Glomerular endothelial cell (primary cell): Measurements from ENCODE around the gene FOXA3. TPM values are rescaled to one million over a fixed set of nuclear protein-coding genes. Genes with fewer than 3 reads are reported as not detected.
"Not testable (repeated sequence)": the region's sequence is repeated elsewhere in the genome, so short reads cannot be mapped to it uniquely, and the experiment has no call there.

Experiments used
- DNase-seq: peaks from one replicate; pipeline ENCODE4 v3.0.0-alpha.2; 2011; ENCODE audit warnings: low read depth, low spot score; ENCODE audit errors: extremely low read depth
- total RNA-seq: library from RNA; depleted of rRNA; stranded (reverse); fragments of >200 nt; gene quantifications from 2 replicates; pipeline ENCODE4 v1.2.3, GENCODE V29; 2015

The FOXA3 gene
- total RNA-seq, 1 donor from 2014 or later: not detected

GRCh38 chr19:45887200-45887710 lies 23.1 kb downstream of the FOXA3 start:
- DNase-seq: no peak

GRCh38 chr19:45889210-45889885 lies 25.2 kb downstream of the FOXA3 start:
- no peak for DNase-seq

- no peak for DNase-seq
These were observed 26.8 kb downstream of the FOXA3 start for GRCh38 chr19:45890877-45891276.

DNA sequence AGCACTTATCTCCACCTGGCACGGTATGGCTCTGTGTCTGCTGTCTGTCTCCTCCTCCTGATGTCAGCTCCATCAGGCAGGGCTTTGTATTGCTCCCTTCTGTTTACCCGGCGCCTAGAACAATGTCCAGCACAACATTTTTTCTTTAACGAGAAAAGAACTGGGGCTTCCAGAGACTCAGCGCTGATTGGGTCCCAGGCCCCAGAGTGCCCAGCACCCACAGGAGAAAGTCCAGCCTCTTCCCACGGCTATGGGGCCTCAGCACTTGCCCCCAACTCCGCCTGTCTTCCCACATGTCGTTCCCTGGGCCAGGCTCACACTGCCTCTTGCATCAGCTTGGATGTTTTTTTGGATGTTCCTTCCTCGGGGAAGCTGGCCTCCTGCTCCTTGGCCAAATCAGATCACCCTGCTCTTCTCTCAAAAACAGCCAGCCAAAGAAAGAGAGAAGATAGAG lies 31.4 kb downstream of the FOXA3 start:
- no peak for DNase-seq

DNA sequence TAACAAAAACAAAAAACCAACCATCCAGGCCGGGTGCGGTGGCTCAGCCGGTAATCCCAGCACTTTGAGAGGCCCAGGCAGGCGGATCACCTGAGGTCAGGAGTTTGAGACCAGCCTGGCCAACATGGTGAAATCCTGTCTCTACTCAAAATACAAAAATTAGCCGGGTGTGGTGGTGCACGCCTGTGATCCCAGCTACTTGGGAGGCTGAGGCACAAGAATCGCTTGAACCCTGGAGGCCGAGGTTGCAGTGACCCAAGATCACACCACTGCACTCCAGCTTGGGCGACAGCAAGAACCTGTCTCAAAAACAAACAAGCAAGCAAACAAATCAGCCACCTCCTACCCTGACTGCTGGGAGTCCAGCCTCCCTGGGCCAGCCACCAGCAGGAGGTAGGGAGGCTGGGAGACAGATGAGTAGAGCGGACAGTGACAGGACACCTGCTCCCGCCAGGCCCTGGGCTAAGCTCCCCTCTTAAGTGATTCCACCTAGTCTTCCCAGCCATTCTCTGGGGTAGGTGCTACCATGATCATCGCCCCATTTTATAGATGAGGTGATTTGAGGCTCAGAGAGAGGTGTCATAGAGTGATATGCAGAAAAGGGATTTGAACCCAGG lies 32.0 kb downstream of the FOXA3 start:
- not testable (repeated sequence) for DNase-seq

DNA sequence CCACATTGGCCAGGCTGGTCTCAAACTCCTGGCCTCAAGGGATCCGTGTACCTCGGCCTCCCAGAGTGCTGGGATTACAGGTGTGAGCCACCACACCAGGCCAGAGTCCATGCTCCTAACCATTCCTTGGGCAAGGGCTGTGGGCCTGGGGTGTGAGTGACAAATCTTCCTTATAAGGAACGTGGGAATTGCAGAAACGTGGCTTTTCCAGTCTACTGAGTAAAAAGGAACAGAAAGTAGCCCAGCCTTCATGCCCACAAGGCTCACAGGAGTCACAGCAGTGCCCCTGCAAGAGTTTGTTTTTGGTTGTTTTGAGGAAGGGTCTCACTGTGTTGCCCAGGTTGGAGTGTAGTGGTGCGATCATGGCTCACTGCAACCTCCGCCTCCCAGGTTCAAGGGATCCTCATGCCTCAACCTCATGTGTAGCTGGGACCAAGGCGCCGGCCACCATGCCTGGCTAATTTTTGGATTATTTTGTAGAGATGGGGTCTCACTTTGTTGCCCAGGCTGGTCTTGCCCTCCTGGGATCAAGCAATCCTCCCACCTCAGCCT lies 33.2 kb downstream of the FOXA3 start:
- no peak for DNase-seq

DNA sequence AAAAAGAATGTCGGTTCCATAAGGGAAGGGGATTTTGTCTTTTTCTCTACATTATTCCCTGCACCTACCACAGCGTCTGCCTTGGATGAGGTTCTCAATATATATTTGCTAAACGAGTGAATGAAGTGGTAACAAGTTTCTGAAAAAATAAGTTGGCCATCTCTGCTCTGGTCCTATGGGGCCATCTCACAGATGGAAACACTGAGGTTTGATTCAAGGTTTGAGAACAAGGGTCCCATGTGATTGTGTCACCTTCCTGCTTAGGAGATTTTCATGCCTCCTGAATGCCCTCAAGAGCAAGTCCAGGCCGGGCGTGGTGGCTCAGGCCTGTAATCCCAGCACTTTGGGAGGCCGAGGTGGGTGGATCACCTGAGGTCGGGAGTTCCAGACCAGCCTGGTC lies 35.1 kb downstream of the FOXA3 start:
- no peak for DNase-seq

- no peak for DNase-seq
These were observed 35.9 kb downstream of the FOXA3 start for GRCh38 chr19:45899919-45900589.

DNA sequence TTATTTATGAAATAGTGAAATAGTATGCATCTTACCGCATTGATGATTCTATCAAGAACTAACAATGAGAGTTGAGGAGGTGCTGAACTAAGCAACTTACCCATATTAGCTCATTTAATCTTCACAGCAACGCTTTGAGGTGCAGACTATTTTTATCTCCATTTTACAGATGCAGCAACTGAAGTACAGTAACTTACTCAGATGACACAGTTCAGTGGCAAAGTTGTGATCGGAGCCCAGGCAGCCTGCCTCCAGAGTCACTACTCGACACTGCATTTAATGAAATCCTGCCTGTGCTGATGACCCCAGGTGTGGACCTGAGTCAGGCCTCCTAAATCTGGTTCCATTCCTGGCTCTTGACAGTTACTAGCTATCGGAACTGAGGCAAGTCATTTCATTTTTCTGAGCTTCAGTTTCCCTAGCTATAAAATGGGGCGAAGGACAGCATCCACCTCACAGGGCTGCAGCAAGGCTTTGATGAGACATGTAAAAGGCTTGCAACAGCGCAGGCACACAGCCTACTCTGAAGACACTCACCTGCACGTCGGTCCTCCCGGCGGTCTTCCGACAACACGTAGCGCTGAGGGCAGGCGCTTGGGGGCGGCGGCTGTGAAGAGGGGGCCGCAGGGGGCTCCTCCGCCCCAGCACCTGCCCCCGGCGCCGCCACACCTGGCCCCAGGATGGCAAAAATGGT lies 36.8 kb downstream of the FOXA3 start:
- DNase-seq: no peak

- no peak for DNase-seq
These were observed 37.3 kb downstream of the FOXA3 start for GRCh38 chr19:45901432-45901911.

DNA sequence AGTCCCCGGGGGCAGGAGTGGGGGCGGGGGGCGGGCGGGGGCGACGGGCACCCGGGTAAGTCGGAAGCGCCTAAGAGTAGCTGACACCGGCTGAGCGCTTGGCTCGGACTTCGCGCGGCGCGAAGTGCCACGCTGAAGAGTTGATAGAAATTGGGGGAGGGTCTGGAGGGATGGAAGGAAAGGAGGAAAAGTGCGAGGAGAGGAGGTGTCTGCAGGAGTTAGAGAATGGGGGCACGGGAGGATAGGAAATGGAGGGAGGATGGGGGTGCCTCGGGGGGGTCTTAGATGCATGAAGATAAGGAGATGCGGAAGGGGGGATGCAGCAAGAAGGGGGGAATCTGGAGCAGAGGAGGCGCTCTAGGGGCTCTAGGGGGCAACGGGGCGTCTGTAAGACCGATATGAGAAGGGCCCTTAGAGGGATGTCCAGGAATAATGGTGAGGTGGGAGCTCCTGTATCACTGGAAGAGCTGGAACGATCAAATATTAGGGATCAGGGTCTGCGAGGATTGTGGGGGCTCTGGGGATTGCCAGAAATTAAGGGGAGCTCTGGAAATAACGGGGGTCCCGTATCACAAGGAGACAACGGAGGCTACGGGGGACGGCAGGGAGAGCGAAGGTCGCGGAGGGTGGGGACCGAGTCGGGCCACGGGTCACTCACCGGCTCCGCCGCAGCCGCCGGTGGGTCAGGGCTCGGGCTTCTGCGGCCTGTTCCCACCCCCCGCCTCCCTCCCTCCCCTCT lies 38.0 kb downstream of the FOXA3 start, which contains the start of gene MYPOP:
MYPOP (minus strand) TSS at position 702 of the 739 bp plus-strand sequence. CDS start 840 bp downstream, outside the sequence.
- no peak for DNase-seq

DNA sequence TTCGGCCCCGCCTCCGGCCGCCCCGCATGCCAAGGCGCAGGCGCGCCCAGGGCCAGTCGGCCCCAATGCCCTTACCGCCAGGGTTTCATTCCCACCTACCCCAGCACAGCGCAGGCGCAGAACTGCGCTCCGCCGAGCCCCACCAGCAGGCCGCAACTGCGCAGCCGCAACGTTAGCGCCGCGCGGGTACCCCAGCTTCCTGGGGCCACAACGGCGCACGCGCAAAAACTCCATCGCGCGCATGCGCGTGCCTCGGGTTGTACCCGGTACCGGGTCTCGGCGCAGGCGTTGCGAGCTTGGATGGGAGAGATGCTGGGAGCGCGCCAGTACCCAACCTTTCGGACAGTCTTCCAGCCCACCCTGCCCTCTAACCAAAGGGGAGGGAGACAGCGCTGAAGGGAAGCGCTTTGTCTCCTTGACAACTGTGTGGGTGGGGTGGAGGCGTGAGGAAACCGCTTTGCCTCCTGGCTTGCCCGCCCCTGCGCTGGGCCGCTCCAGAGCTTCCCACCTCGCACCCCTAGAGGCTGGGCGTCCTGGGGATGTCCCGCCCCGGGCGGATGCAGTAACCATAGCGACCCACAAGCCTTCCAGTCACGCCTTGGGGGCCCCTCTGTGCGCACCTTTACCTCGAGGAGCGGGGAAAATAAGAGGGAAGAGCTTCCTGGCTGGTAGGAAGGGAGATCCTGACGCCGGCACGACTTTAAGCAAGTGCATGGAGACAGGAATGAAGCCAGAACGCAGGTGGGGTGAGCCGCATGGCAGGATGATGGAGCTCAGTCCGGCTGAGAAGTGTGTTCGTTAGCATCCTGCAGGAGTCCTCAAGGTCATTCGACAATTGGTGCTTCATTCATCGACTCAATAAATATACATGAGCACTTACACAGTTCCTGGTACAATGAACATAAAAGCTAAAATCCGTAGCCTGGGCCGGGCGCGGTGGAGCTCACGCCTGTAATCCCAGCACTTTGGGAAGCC lies 38.8 kb downstream of the FOXA3 start:
- peak; percentile 75 for DNase-seq

GRCh38 chr19:45905011-45905410 lies 40.9 kb downstream of the FOXA3 start:
- no peak for DNase-seq

DNA sequence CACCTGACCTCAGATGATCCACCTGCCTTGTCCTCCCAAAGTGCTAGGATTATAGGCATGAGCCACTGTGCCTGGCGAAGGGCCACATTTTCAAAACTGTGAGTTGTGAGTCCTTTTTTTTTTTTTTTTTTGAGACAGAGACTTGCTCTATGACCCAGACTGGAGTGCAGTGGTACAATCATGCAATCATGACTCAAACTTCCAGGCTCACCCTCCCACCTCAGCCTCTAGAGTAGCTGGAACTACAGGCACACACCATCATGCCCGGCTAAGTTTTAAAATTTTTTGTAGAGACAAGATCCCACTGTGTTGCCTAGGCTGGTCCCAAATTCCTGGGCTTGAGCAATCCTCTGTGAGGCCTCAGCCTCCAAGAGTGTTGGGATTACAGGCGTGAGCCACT lies 42.1 kb downstream of the FOXA3 start:
- no peak for DNase-seq

DNA sequence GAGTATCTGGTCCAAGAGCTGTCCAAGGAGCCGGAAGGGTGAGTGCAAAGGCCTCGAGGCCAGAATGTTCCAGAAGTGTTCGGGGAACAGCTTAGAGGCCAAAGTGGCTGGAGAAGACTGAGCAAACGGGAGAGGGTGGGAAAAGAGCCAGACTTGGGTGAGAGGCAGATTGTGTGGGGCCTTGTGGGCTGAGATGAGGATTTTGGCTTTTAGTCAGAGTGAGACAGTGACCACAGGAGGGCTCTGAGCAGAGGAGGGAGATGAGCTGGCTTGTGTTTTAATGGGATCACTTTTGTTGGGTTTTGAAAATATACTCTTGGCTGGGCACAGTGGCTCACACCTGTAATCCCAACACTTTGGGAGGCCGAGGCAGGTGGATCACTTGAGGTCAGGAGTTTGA lies 44.8 kb downstream of the FOXA3 start:
- DNase-seq: no peak

DNA sequence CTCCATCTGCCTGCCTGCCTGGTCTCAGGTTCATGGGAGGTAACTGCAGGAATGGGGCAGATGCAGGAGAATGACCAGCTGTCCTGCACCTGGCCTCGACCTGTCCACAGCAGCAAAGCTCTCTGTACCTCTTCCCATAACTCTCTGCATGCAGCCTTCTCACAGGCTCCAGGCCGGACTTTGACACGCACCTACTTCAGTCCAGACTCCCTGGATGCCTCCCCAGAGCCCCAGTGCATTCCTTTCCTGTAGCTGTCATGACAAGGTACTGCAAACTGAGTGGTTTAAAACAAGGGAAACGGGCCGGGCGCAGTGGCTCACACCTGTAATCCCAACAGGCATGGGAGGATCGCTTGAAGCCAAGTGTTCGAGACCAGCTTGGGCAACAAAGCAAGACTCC lies 47.2 kb downstream of the FOXA3 start:
- DNase-seq: no peak

DNA sequence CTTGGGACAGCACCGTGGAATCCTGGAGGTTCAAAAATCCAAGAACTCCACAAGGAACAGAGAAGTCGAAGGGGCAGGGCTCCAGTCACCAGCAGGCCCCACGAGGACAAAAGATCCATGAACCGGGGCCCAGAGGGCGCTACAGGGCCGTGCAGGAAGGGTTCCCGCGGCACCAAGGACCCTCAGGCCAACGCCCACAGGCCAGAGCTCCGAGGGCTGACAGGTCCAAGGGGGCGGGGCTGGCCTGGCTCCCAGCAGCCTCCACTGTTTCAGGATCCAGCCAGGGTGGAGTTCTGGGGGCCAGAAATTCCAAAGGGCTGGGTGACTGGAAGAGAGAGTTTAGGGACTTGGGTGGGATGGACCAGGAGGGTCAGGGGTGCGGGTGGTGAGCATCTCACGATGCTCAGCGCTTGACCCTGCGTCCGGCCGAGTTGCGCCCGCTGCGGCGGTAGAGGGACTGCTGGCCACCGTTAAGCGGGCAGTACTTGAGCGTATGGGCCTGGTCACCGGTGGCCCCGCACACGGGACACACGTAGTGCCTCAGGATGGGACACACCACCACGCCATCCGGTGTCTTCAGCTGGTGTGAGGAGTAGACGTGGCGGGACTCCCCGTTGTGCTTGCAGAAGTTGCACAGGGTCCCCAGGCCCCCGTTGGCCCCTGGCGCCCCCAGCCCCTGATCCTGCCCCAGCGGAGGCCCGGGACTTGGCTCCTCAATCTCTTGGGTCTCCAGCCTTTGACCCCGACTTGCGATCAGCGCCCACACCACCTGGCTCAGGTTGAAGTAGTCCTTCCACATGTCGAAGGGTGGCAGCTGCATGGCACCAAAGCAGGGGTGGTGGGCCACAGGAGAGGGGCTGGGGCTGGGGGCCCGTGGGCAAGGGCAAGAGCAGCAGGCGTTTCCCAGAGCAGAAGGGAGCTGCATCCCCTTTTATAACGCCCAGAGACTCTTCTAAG lies 50.0 kb downstream of the FOXA3 start, which contains the start of gene NANOS2:
NANOS2 (minus strand) TSS at position 905 of the 957 bp plus-strand sequence; CDS start at position 820, 85 bp downstream.
- DNase-seq: no peak
